ENCODE results near the gene GM2A.
"Not testable (repeated sequence)": the region's sequence is repeated elsewhere in the genome, so short reads cannot be mapped to it uniquely, and the experiment has no call there.

GM2A gene

DNA sequence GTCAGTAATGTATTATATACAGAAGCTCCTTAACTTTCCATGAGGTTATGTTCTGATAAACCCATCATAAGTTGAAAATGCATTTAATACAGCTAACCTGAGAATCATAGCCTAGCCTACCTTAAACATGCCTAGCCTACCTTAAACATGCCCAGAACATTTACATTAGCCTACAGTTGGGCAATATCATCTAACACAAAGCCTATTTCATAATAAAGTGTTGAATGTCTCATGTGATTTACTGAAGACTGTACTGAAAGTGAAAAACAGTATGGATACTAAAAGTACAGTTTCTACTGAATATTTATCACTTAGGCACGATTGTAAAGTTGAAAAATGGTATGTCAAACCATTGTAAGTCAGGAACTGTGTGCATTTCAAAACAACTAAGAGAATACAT lies 1.6 kb downstream of the GM2A start:
- Histone ChIP-seq H3K4me2 (no peak overlapping the region), H3K27ac (no peak overlapping the region), H3K9ac (no peak overlapping the region), H3K27me3 (ENCODE audit: insufficient read depth, low read depth) (no peaks in the 10 kb centered on the region), H2AFZ (ENCODE audit: low read depth) (no peak overlapping the region), H3K79me2 (ENCODE audit: insufficient read depth, low read depth) (no peaks in the 10 kb centered on the region), H3K4me3 (IDR thresholded peaks at IDR 0.05; ENCODE audit: insufficient read depth, low read depth, low read length) (no peak overlapping the region), H4K20me1 (ENCODE audit: insufficient read depth) (no peaks in the 10 kb centered on the region), H3K36me3 (ENCODE audit: insufficient read depth) (no peaks in the 10 kb centered on the region), H3K4me1 (ENCODE audit: low read depth, poor library complexity, severe bottlenecking) (peaks cover 4% of the 10 kb centered on the region)
- TF ChIP-seq, protein P1, sequence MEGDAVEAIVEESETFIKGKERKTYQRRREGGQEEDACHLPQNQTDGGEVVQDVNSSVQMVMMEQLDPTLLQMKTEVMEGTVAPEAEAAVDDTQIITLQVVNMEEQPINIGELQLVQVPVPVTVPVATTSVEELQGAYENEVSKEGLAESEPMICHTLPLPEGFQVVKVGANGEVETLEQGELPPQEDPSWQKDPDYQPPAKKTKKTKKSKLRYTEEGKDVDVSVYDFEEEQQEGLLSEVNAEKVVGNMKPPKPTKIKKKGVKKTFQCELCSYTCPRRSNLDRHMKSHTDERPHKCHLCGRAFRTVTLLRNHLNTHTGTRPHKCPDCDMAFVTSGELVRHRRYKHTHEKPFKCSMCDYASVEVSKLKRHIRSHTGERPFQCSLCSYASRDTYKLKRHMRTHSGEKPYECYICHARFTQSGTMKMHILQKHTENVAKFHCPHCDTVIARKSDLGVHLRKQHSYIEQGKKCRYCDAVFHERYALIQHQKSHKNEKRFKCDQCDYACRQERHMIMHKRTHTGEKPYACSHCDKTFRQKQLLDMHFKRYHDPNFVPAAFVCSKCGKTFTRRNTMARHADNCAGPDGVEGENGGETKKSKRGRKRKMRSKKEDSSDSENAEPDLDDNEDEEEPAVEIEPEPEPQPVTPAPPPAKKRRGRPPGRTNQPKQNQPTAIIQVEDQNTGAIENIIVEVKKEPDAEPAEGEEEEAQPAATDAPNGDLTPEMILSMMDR (conservative IDR thresholded peaks at IDR 0.05; ENCODE audit: low read depth, low read length): no peak

DNA sequence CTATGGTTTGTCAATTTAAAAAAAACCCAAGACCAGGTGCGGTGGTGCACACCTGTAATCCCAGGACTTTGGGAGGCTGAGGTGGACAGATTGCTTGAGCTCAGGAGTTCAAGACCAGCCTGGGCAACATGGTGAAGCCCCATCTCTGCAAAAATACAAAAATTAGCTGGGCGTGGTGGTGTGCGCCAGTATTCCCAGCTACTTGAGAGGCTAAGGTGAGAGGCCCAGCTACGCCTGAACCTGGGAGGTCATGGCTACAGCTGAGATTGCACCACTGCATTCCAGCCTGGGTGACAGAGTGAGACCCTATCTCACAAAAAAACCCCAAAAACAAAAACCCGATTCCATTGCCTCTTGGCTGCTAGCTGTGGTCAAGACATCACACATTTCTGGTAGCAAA lies 2.0 kb downstream of the GM2A start:
- not testable (repeated sequence) for H3K27ac ChIP-seq; H3K9ac ChIP-seq; H3K36me3 ChIP-seq (ENCODE audit: insufficient read depth); H3K4me2 ChIP-seq; H3K4me3 ChIP-seq (IDR thresholded peaks at IDR 0.05; ENCODE audit: insufficient read depth, low read depth, low read length); H4K20me1 ChIP-seq (ENCODE audit: insufficient read depth); H3K27me3 ChIP-seq (ENCODE audit: insufficient read depth, low read depth); H3K4me1 ChIP-seq (ENCODE audit: low read depth, poor library complexity, severe bottlenecking); H2AFZ ChIP-seq (ENCODE audit: low read depth); H3K79me2 ChIP-seq (ENCODE audit: insufficient read depth, low read depth)

DNA sequence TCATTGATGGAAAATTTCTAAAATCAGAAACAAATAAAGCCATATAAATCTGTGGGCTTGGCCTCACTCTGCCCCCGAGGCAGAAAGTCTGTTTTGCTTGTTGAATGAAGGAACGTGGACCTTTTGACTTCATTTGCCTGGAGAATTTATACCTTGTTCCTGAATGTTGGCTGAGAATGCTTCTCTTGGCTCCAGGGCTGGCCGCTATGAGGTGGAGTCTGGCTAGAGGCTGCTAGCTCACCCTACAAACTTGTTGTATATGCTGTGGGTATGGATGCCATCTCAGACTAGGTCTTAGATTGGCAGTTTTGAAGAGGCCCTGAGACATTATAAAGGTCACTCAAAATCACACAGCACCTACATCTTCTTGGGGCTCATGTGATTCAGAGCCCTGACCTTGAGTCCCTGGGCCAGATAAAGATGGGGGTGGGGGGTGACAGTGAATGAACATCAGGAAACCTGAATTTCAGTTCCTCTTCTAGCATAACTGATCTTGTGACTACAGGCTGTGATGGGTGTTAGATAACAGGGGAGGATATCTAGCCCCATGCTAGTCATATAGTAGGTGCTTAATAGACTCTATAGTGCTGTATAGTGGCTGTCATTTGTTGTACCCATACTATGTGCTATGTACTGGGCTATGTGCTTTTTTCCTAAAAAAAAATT lies 2.8 kb downstream of the GM2A start:
- TF ChIP-seq, protein P1 (conservative IDR thresholded peaks at IDR 0.05; ENCODE audit: low read depth, low read length): no peak
- H3K4me1 ChIP-seq (ENCODE audit: low read depth, poor library complexity, severe bottlenecking): peaks cover 4% of the 10 kb centered on the region
- H3K36me3 ChIP-seq (ENCODE audit: insufficient read depth): no peaks in the 10 kb centered on the region
- H3K79me2 ChIP-seq (ENCODE audit: insufficient read depth, low read depth): no peaks in the 10 kb centered on the region
- no peak overlapping the region for H2AFZ ChIP-seq (ENCODE audit: low read depth)
- H3K9ac ChIP-seq: no peak overlapping the region
- H3K27ac ChIP-seq: no peak overlapping the region
- no peaks in the 10 kb centered on the region for H4K20me1 ChIP-seq (ENCODE audit: insufficient read depth)
- H3K4me3 ChIP-seq (IDR thresholded peaks at IDR 0.05; ENCODE audit: insufficient read depth, low read depth, low read length): no peak overlapping the region
- no peaks in the 10 kb centered on the region for H3K27me3 ChIP-seq (ENCODE audit: insufficient read depth, low read depth)
- H3K4me2 ChIP-seq: no peak overlapping the region

DNA sequence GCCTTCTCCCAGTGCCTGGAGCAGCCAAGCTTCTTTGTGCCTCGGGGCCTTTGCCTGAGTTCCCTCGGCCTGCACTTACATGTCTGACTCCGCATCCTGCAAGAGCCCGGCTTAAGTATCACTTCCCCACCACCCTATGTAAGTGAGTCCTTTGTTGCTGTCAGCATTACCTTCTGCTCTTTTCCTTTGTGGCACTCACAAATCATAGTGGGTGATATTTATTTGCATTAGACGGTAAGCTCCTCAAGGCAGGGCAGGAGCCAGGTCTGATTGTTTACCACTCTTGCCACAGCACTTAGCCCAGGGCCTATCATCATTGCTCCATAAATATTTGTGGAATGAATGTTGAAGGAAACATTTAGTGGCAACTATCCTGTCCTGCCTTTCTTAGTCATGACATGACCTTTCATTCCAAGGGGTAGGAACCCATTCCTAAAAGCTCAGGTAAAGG lies 4.8 kb downstream of the GM2A start:
- H3K27ac ChIP-seq: no peak overlapping the region
- no peak overlapping the region for H2AFZ ChIP-seq (ENCODE audit: low read depth)
- no peak overlapping the region for H3K4me3 ChIP-seq (IDR thresholded peaks at IDR 0.05; ENCODE audit: insufficient read depth, low read depth, low read length)
- no peaks in the 10 kb centered on the region for H4K20me1 ChIP-seq (ENCODE audit: insufficient read depth)
- TF ChIP-seq, protein P1 (conservative IDR thresholded peaks at IDR 0.05; ENCODE audit: low read depth, low read length): no peak
- H3K36me3 ChIP-seq (ENCODE audit: insufficient read depth): no peaks in the 10 kb centered on the region
- no peaks in the 10 kb centered on the region for H3K4me1 ChIP-seq (ENCODE audit: low read depth, poor library complexity, severe bottlenecking)
- no peak overlapping the region for H3K4me2 ChIP-seq
- no peaks in the 10 kb centered on the region for H3K79me2 ChIP-seq (ENCODE audit: insufficient read depth, low read depth)
- no peak overlapping the region for H3K9ac ChIP-seq
- H3K27me3 ChIP-seq (ENCODE audit: insufficient read depth, low read depth): no peaks in the 10 kb centered on the region

DNA sequence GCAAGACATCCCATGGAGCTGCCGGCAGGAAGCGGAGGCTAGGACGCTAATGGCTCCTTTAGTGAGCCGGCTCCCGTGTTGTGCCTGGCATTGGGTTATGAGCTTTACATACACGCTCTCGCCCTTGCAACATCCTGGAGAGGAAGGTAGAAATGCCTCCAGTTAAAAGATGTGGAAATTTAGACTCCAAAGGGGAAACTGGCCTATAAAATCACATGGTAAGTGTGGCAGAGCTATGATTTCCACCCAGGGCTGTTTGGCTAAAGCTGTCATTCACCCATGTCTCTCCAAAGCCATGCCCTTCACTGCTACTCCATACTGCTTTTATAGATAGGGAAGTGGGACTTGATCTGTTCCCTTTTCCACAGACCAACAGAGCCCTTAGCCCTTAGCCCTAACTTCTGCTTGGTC lies 5.2 kb downstream of the GM2A start:
- Histone ChIP-seq H3K4me3 (IDR thresholded peaks at IDR 0.05; ENCODE audit: insufficient read depth, low read depth, low read length) (no peak overlapping the region), H3K4me2 (no peak overlapping the region), H3K27ac (no peak overlapping the region), H4K20me1 (ENCODE audit: insufficient read depth) (no peaks in the 10 kb centered on the region), H3K79me2 (ENCODE audit: insufficient read depth, low read depth) (no peaks in the 10 kb centered on the region), H3K4me1 (ENCODE audit: low read depth, poor library complexity, severe bottlenecking) (no peaks in the 10 kb centered on the region), H3K9ac (no peak overlapping the region), H2AFZ (ENCODE audit: low read depth) (no peak overlapping the region), H3K36me3 (ENCODE audit: insufficient read depth) (no peaks in the 10 kb centered on the region), H3K27me3 (ENCODE audit: insufficient read depth, low read depth) (no peaks in the 10 kb centered on the region)
- TF ChIP-seq, protein P1 (conservative IDR thresholded peaks at IDR 0.05; ENCODE audit: low read depth, low read length): no peak

Data from KMS-11 (cell line).